Dermis blood vessel endothelial cell (primary cell): ENCODE measurements around the gene ATP2C1. TPM values are rescaled to one million over a fixed set of nuclear protein-coding genes. Genes with fewer than 3 reads are reported as not detected.
"Not testable (repeated sequence)": the region's sequence is repeated elsewhere in the genome, so short reads cannot be mapped to it uniquely, and the experiment has no call there.

Experiments used
- DNase-seq: peaks from one replicate; pipeline ENCODE4 v3.0.0; 2010
- total RNA-seq: library from RNA; depleted of rRNA; stranded (reverse); fragments of >200 nt; gene quantifications from 2 replicates; pipeline ENCODE4 v1.2.3, GENCODE V29; 2014

ATP2C1 gene, protein sequence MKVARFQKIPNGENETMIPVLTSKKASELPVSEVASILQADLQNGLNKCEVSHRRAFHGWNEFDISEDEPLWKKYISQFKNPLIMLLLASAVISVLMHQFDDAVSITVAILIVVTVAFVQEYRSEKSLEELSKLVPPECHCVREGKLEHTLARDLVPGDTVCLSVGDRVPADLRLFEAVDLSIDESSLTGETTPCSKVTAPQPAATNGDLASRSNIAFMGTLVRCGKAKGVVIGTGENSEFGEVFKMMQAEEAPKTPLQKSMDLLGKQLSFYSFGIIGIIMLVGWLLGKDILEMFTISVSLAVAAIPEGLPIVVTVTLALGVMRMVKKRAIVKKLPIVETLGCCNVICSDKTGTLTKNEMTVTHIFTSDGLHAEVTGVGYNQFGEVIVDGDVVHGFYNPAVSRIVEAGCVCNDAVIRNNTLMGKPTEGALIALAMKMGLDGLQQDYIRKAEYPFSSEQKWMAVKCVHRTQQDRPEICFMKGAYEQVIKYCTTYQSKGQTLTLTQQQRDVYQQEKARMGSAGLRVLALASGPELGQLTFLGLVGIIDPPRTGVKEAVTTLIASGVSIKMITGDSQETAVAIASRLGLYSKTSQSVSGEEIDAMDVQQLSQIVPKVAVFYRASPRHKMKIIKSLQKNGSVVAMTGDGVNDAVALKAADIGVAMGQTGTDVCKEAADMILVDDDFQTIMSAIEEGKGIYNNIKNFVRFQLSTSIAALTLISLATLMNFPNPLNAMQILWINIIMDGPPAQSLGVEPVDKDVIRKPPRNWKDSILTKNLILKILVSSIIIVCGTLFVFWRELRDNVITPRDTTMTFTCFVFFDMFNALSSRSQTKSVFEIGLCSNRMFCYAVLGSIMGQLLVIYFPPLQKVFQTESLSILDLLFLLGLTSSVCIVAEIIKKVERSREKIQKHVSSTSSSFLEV
- total RNA-seq = 88.0 and 136 TPM in 2 replicates

DNA sequence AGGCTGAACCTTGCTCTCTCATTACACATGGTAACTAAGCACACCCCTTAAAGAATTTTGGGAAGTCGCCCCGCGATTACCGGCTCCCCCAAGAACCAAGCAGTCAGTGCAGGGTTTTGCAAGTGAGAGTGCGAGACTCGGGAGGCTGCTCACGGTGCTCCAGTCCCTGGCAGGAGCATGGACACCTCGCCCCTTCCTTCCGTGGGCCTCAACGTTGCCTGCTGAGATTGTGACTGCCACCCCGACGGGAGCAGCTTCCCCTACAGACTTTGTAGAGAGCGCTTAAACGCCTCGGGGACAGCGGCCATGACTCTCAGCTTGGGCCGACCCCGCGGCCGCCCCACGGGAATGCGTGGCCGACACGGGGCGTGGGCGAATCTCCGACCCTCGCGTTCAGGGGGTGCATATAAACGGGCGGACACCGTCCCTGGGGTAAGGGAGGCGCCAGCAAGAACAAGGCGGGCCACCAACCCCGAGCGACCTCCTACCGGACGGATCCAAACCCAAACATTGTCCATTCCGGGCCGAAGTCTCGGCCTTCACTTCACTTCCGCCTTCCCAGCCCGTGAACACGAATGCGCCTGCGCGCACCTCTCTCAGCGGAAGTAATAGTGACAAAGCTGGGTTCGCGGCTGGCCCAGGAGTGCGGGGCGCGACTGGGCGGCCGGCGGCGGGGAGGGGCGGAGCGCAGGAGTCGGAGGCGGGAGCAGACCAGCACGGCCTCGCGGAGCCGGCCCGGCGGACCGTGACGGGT, at the start of gene ATP2C1:
ATP2C1 (plus strand) TSS at position 709 of the 754 bp plus-strand sequence. CDS start 686 bp downstream, outside the sequence.
- DNase-seq = peak; percentile 95

- no peak for DNase-seq
These were observed 49.4 kb upstream of the ATP2C1 start for GRCh38 chr3:130844462-130844861.

DNA sequence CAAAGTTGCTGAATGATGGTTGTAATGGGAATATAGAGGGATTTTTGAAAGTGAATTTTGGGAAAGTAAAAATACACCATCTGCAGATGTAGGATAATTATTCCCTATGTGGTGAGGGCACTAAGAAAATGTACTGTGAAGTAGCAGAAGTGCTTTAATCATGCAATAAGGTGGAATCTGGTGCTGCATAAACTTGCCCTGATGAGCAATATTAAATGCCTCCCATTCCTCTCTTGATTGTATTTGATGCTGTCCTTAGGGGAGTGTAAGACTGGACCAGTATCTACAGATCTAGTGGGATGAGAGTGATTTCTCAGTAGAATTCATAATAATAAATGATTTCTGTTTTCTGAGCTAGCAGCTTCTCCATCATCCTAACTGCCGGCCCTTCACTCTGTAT, 47.7 kb upstream of the ATP2C1 start:
- no peak for DNase-seq

GRCh38 chr3:130849091-130849552, 44.8 kb upstream of the ATP2C1 start:
- DNase-seq = no peak

GRCh38 chr3:130850044-130850797, 43.7 kb upstream of the ATP2C1 start:
- no peak for DNase-seq

GRCh38 chr3:130850843-130851242, 43.0 kb upstream of the ATP2C1 start:
- no peak for DNase-seq

DNA sequence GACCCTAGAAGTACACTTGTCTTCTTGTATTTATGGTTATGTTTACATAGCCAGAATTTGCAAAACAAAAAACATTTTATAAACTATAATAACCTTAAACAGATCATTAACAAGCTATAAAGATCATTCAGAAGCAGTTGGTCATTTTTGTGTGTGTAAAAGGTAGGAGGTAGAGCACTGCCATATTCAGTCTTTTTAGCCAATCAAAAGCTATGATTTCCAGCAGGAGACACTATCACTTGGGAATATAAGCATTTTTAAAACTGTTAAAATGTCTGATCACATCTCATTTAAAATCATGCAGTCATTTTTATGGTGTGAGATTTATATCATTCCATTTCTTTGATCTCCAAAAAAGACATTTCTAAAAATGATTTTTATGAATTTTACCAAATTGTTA, 42.6 kb upstream of the ATP2C1 start:
- DNase-seq = no peak

DNA sequence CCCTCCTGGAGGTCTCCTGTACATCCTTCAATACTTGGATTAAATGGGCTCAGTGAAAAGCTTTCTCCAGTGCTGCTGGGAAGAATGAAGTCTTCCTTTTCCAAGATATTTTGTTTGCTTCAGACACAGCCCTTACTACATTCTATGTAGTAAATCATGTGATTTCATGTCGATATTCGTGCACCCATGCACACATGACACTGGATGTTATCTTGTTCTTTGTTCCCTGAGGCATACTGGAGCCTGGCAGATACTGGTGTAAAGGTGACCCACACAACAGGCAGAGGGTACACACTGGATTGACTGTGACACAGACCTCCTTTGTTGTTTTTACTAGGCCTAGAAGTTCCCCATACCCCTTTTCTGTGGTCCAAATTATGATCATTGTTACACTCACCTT, 40.3 kb upstream of the ATP2C1 start:
- DNase-seq = no peak

- DNase-seq = no peak
These were observed 39.5 kb upstream of the ATP2C1 start for GRCh38 chr3:130854208-130854864.

- DNase-seq = no peak
These were observed 36.4 kb upstream of the ATP2C1 start for GRCh38 chr3:130857336-130858026.

DNA sequence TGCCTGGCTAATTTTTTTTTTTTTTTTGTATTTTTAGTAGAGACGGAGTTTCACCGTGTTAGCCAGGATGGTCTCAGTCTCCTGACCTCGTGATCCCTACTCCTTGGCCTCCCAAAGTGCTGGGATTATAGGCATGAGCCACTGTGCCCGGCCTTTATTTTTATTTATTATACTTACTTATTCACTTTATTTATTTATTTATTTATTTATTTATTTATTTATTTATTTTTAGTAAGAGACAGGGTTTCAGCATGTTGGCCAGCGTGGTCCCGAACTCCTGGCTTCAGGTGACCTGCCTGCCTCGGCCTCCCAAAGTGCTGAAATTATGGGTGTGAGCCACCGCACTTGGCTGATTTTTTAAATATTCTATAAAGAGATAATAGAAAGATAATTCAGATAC, 31.8 kb upstream of the ATP2C1 start:
- DNase-seq = not testable (repeated sequence)

DNA sequence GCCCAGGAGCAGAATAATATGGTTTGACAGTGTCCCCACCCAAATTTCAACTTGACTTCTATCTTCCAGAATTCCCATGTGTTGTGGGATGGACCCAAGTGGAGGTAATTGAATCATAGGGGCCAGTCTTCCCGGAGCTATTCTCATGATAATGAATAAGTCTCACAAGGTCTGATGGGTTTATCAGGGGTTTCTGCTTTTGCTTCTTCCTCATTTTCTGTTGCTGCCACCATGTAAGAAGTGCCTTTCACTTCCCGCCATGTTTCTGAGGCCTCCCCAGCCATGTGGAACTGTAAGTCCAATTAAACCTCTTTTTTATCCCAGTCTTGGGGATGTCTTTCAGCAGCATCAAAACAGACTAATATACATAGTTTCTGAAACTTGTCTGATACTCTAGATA, 28.4 kb upstream of the ATP2C1 start:
- DNase-seq = no peak

- no peak for DNase-seq
These were observed 27.6 kb upstream of the ATP2C1 start for GRCh38 chr3:130866327-130866726.

DNA sequence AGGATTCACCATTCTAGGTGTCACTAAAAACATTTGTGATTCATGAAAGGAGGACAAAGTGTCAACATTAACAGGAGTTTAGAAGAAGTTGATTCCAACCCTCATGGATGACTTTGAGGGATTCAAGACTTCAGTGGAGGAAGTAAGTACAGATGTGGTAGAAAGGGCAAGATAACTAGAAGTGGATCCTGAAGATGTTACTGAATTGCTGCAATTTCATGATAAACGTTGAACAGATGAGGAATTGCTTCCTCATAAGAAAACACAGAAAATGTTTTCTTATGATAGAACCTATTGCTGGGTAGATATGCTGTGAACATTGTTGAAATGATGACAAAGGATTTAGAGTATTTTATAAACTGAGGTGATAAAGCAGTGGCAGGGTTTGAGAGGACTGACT, 23.5 kb upstream of the ATP2C1 start:
- no peak for DNase-seq

- no peak for DNase-seq
These were observed 17.3 kb upstream of the ATP2C1 start for GRCh38 chr3:130876594-130876993.

DNA sequence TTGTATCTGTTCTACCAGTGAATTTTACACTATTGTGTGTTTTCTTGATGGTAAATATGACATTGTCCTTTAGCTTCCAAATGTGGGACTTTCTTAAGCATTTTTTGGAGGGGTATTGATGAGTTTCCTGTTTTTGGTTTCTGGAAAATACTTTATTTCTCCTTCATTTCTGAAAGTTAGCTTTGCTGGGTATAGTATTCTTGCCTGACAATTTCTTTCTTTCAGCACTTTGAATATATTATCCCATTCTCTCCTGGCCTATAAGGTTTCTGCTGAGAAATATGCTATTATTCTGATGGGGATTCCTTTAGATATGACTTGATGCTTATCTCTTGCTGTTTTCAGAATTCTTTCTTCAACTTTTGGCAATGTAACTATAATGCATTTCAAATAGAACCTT, 15.4 kb upstream of the ATP2C1 start:
- DNase-seq = no peak

GRCh38 chr3:130889416-130889946, 4.4 kb upstream of the ATP2C1 start:
- DNase-seq = no peak

GRCh38 chr3:130892759-130893375, 1.0 kb upstream of the ATP2C1 start:
- peak; percentile 90 for DNase-seq

DNA sequence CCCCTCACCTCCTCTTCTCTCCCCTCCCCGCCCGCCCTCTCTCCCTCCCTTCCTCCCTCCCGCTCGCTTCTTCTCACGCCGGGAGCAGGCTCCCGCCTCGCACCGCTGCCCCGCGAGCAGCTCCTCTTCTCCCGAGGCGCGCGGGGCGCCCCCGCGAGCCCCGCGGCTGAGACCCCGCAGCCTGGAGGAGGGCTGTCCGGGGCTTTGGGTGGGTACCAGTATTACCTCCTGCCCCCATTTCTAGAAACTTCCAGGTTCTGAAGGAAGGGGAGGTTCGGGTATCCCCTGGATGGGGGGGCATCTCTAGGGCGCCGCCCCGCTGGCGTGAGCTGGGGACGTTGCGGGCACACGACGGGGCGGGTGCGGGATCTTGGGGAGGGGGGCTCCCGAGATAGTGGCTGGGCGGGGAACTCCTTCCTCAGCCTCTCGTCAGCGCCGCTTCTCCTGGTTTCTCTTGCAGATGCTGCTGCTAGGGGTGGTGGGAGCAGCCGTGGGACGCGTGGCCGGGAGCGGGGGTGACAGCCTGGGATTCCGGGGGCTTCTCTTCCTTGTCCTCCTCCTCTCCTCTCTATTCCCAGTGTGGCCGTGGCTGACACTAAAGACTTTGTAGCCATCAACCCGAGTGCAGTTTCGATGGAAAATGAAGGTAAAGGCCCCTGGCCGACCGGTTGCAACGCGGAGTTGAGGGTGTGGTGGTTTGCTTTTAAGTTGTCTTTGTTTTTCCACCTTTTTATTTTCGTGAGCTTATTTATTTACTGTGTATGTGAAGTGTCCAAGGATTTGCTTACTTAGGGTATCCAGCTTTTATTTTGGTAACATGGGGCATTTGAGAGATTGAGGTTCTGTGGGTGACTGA, 474 bp downstream of the ATP2C1 start:
- peak; percentile 48 for DNase-seq
